HepG2 (cell line): ENCODE results near the gene TPM1. TPM values are rescaled to one million over a fixed set of nuclear protein-coding genes. Genes with fewer than 3 reads are reported as not detected.
A peak's percentile ranks its signal among the peaks of the same experiment; 100 is the strongest.

Experiments
- ATAC-seq: fragments of 200-7000 bp; cut with Tn5 transposase; 3 replicates; pipeline ENCODE4 v1.9.1; 2020; ENCODE audit warnings: mild to moderate bottlenecking, moderate library complexity
- BruUV-seq: library from RNA; stranded (reverse); fragments of 400-500 nt; replicated peaks from 2 replicates; lab custom pipeline; 2021; lab: Mats Ljungman, UMichigan
- CTCF ChIA-PET: fragments of 300-600 bp; formaldehyde crosslinking; extraction: SDS; loops from one replicate; lab custom pipeline; 2021; ENCODE audit warnings: low total read pairs, inconsistent platforms, low intra/inter-chr PET ratio; lab: Yijun Ruan, JAX
- POLR2A ChIA-PET: fragments of 350-600 bp; sonication (Branson Sonifier 250); formaldehyde crosslinking; loops from one replicate; lab custom pipeline; 2020; ENCODE audit warnings: antibody characterized with exemption, inconsistent platforms; lab: Yijun Ruan, JAX
- DNase-seq: peaks from one replicate; pipeline ENCODE4 v3.0.0-alpha.2; 2015; ENCODE audit warnings: low spot score
- FAIRE-seq: peaks from 3 replicates; lab custom pipeline; 2011; peaks lifted over from hg19 to GRCh38; lab: Jason Lieb, UNC
- H2AFZ ChIP-seq: one replicate; pipeline ENCODE4 v1.6.1; 2011; ENCODE audit warnings: low read length, inconsistent platforms
- H3K27ac ChIP-seq: fragments of 300-600 bp; 3 replicates; pipeline ENCODE4 v1.8.0; 2011; ENCODE audit warnings: mixed run types, mild to moderate bottlenecking, mixed read lengths, low read length, inconsistent platforms; ENCODE audit not compliant: insufficient read depth; ENCODE audit errors: extremely low read length
- H3K27me3 ChIP-seq, 2 experiments: fragments of 200-600 bp in 1 of 2; 2 replicates in 1 of 2; 3 replicates in 1 of 2; pipeline versions ENCODE4 v1.6.0 to v1.8.0; 2011; ENCODE audit warnings: low read length in 2 of 2, mild to moderate bottlenecking in 2 of 2, moderate library complexity in 2 of 2, inconsistent platforms in 1 of 2; ENCODE audit not compliant: insufficient read depth in 2 of 2, control insufficient read depth in 1 of 2
- H3K36me3 ChIP-seq, 2 experiments: fragments of 200-600 bp in 1 of 2; replicated peaks in 1 of 2; 2 replicates in 1 of 2; 3 replicates in 1 of 2; pipeline versions ENCODE4 v1.5.1 to v1.8.0; 2011; ENCODE audit warnings: low read length in 2 of 2, inconsistent platforms in 1 of 2; ENCODE audit not compliant: insufficient read depth in 2 of 2, control insufficient read depth in 1 of 2
- H3K4me1 ChIP-seq: 2 replicates; pipeline ENCODE4 v1.5.1; 2012; ENCODE audit warnings: low read length, inconsistent platforms; ENCODE audit not compliant: insufficient read depth
- H3K4me2 ChIP-seq: 2 replicates; pipeline ENCODE4 v1.6.0; 2011; ENCODE audit warnings: low read depth, low read length, inconsistent platforms
- H3K4me3 ChIP-seq, 3 experiments: fragments of 200-600 bp in 1 of 3; sonication (generic), shearing (Covaris generic) in 1 of 3; replicated peaks in 1 of 3; 2 replicates each; pipeline ENCODE4 v1.5.1; 2011 to 2016; ENCODE audit warnings: low read length in 3 of 3, inconsistent platforms in 2 of 3, low read depth in 2 of 3, mild to moderate bottlenecking in 2 of 3, control low read depth in 1 of 3, mixed read lengths in 1 of 3; ENCODE audit not compliant: insufficient read depth in 1 of 3
- H3K79me2 ChIP-seq: one replicate; pipeline ENCODE4 v1.6.1; 2011; ENCODE audit warnings: low read length, inconsistent platforms; ENCODE audit not compliant: insufficient read depth
- H3K9ac ChIP-seq: 2 replicates; pipeline ENCODE4 v1.6.0; 2011; ENCODE audit warnings: mild to moderate bottlenecking, low read depth, low read length, inconsistent platforms; ENCODE audit not compliant: insufficient read depth
- H3K9me3 ChIP-seq: 2 replicates; pipeline ENCODE4 v1.5.1; 2012; ENCODE audit warnings: mild to moderate bottlenecking, low read length
- H4K20me1 ChIP-seq: 2 replicates; pipeline ENCODE4 v1.6.0; 2011; ENCODE audit warnings: inconsistent platforms, mild to moderate bottlenecking, low read length, moderate library complexity; ENCODE audit not compliant: insufficient read depth
- ATF2 ChIP-seq: sonication (generic); formaldehyde crosslinking; IDR thresholded peaks from 2 replicates; pipeline ENCODE4 v1.4.0; 2020; ENCODE audit warnings: missing genetic modification reagents
- CREB3 ChIP-seq: sonication (generic); formaldehyde crosslinking; IDR thresholded peaks from 2 replicates; pipeline ENCODE4 v1.5.0; 2020; ENCODE audit warnings: missing genetic modification reagents
- NKX3-1 ChIP-seq: sonication (generic); formaldehyde crosslinking; IDR thresholded peaks from 2 replicates; pipeline ENCODE4 v1.5.0; 2020; ENCODE audit warnings: missing genetic modification reagents
- ZBTB33 ChIP-seq: sonication (generic); formaldehyde crosslinking; IDR thresholded peaks from 2 replicates; pipeline ENCODE4 v1.4.0; 2020; ENCODE audit warnings: missing genetic modification reagents
- WGBS: methylation state at CpG from one replicate; pipeline ENCODE4 v1.1.6; 2017; ENCODE audit warnings: low lambda C conversion rate; 5-methylcytosine and 5-hydroxymethylcytosine counted together
- in situ Hi-C: cut with HindIII; loops from 2 replicates; pipeline ENCODE4 v1.10.0; 2017; ENCODE audit warnings: low pct_unique_long_range_greater_than_20kb; ENCODE audit not compliant: extremely low pct_ligation_motif_present
- intact Hi-C: fragments of 100-400 bp; cut with micrococcal nuclease; formaldehyde crosslinking; loops from one replicate; pipeline ENCODE4 v1.10.0; 2022; ENCODE audit not compliant: unreplicated experiment
- polyA plus RNA-seq, 8 experiments: library from polyadenylated mRNA; depleted of rRNA in 3 of 8; stranded (reverse) in 7 of 8; unstranded in 1 of 8; fragments of >200 nt; fragmentation: Illumina TruSeq in 4 of 8; extraction: Trizol in 4 of 8; gene quantifications; 2 replicates each; pipeline versions ENCODE4 v1.2.1 to v1.2.3, GENCODE V29; 2011 to 2016; ENCODE audit warnings: low read depth in 4 of 8, missing spikeins in 1 of 8, mixed read lengths in 1 of 8; ENCODE audit not compliant: insufficient read depth in 1 of 8
- total RNA-seq, 5 experiments: library from RNA; depleted of rRNA; stranded (reverse); fragments of >200 nt; fragmentation: Illumina TruSeq; extraction: Trizol; gene quantifications; 2 replicates each; pipeline ENCODE4 v1.2.3, GENCODE V29; 2016; ENCODE audit warnings: low read depth in 1 of 5

TPM1 gene
- total and polyA plus RNA-seq, 2 of the 13 experiments (the other 11 are each of a cell fraction or from before 2014, with no cell fraction given): 98.9 to 109 TPM

DNA sequence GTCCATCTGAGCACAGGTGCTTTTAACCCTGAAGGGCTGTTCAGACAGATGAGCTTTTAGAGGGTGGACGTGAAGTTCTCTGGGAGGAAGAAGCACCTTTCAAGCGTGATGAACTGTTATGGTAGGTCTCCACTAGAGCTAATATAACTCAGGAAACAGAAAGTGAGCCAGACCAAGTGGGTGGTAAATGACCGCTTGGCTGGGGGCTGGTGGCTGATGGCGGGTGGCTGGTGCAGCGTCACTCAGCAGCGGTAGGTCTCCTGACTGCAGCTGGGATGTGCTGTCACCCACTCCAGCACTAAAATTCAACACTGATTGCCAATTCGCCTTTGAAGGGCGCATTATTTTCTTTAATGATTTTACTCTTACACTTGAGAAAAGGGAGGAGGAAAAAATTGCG lies 47.9 kb downstream of the TPM1 start:
- no peaks in the 10 kb centered on the region for H3K36me3 ChIP-seq
- H4K20me1 ChIP-seq: no peaks in the 10 kb centered on the region
- H2AFZ ChIP-seq: no peak overlapping the region
- no peak overlapping the region for H3K27ac ChIP-seq
- H3K4me3 ChIP-seq: no peak overlapping the region
- H3K9ac ChIP-seq: no peak overlapping the region
- POLR2A ChIA-PET: interaction anchor here (3.2 to 5.1 kb wide), 2 partner anchors 10 to 42 kb away, joined by 15 to 42 read pairs; no protein-coding TSS in a partner anchor
- WGBS: 95% methylated on average over 9 of the region's 9 CpGs
- no peak overlapping the region for H3K4me2 ChIP-seq
- FAIRE-seq: no peak
- H3K27me3 ChIP-seq: no peaks in the 10 kb centered on the region
- CTCF ChIA-PET: no interaction called here
- H3K79me2 ChIP-seq: no peaks in the 10 kb centered on the region
- peaks cover 74% of the 10 kb centered on the region for H3K4me1 ChIP-seq
- DNase-seq: no peak
- H3K9me3 ChIP-seq: no peaks in the 10 kb centered on the region
- no TSS peak for BruUV-seq
- intact Hi-C loops (no loop called here), in situ Hi-C loops (loop anchor here (5.0 to 10.0 kb wide), 2 partner anchors 43 to 306 kb away; no protein-coding TSS in a partner anchor)
- ATAC-seq: no peak
- TF ChIP-seq ZBTB33: peak; percentile 59
- no peak for TF ChIP-seq NKX3-1

- FAIRE-seq (no peak), DNase-seq (no peak), ATAC-seq (no peak)
- ChIA-PET POLR2A (interaction anchor here (3.2 to 5.1 kb wide), 2 partner anchors 11 to 42 kb away, joined by 15 to 42 read pairs; no protein-coding TSS in a partner anchor), CTCF (no interaction called here)
- WGBS: 85% methylated on average over 8 of the region's 10 CpGs
- in situ Hi-C loops (loop anchor here (5.0 to 10.0 kb wide), 2 partner anchors 44 to 306 kb away; no protein-coding TSS in a partner anchor), intact Hi-C loops (no loop called here)
- no peak overlapping the region for H3K4me2 ChIP-seq
- no peaks in the 10 kb centered on the region for H3K36me3 ChIP-seq
- peaks cover 73% of the 10 kb centered on the region for H3K4me1 ChIP-seq
- no peaks in the 10 kb centered on the region for H3K27me3 ChIP-seq
- H3K27ac ChIP-seq: no peak overlapping the region
- H2AFZ ChIP-seq: no peak overlapping the region
- BruUV-seq: no TSS peak
- no peak overlapping the region for H3K9ac ChIP-seq
- H3K4me3 ChIP-seq: no peak overlapping the region
- TF ChIP-seq CREB3 (CRISPR knock-in tag) (no peak), ATF2 (CRISPR knock-in tag) (no peak)
- H4K20me1 ChIP-seq: no peaks in the 10 kb centered on the region
- H3K9me3 ChIP-seq: no peaks in the 10 kb centered on the region
- H3K79me2 ChIP-seq: no peaks in the 10 kb centered on the region
Measured at GRCh38 chr15:63090887-63091286, 48.3 kb downstream of the TPM1 start.
